Endothelial cell of hepatic sinusoid (primary cell): ENCODE measurements around the gene INTS7.
"Not testable (repeated sequence)": the region's sequence is repeated elsewhere in the genome, so short reads cannot be mapped to it uniquely, and the experiment has no call there.

Experiments used
- in situ Hi-C: cut with HindIII; loops from 2 replicates; pipeline ENCODE4 v1.10.0; 2017; ENCODE audit warnings: low sequenced_read_pairs

INTS7 gene

GRCh38 chr1:211978596-211978995 is 56.8 kb downstream of the INTS7 start:
- in situ Hi-C loops = no loop called here

- in situ Hi-C loops = no loop called here
These were observed 60.0 kb downstream of the INTS7 start for GRCh38 chr1:211975152-211975941.

GRCh38 chr1:211973541-211973940 is 61.8 kb downstream of the INTS7 start:
- in situ Hi-C loops = no loop called here

GRCh38 chr1:211968200-211968834 is 67.0 kb downstream of the INTS7 start:
- in situ Hi-C loops = no loop called here

GRCh38 chr1:211967704-211968103 is 67.7 kb downstream of the INTS7 start:
- in situ Hi-C loops = no loop called here

GRCh38 chr1:211965108-211965805 is 70.1 kb downstream of the INTS7 start:
- in situ Hi-C loops = no loop called here

GRCh38 chr1:211959680-211960079 is 75.7 kb downstream of the INTS7 start:
- in situ Hi-C loops = no loop called here

GRCh38 chr1:211959221-211959620 is 76.1 kb downstream of the INTS7 start:
- in situ Hi-C loops = no loop called here

GRCh38 chr1:211954028-211954427 is 81.3 kb downstream of the INTS7 start:
- in situ Hi-C loops = not testable (repeated sequence)

- in situ Hi-C loops = not testable (repeated sequence)
These were observed 81.8 kb downstream of the INTS7 start for GRCh38 chr1:211953543-211953942.

- in situ Hi-C loops = no loop called here
These were observed 83.1 kb downstream of the INTS7 start for GRCh38 chr1:211952299-211952698.

- in situ Hi-C loops = no loop called here
These were observed 83.5 kb downstream of the INTS7 start for GRCh38 chr1:211951856-211952255.

GRCh38 chr1:211948377-211948776 is 87.0 kb downstream of the INTS7 start:
- in situ Hi-C loops = no loop called here

- in situ Hi-C loops = no loop called here
These were observed 87.7 kb downstream of the INTS7 start for GRCh38 chr1:211947396-211948295.

GRCh38 chr1:211944733-211945500 is 90.4 kb downstream of the INTS7 start:
- in situ Hi-C loops = no loop called here

- in situ Hi-C loops = no loop called here
These were observed 92.8 kb downstream of the INTS7 start for GRCh38 chr1:211942583-211942982.

GRCh38 chr1:211939876-211940468 is 95.4 kb downstream of the INTS7 start:
- in situ Hi-C loops = no loop called here

GRCh38 chr1:211938561-211938997 is 96.8 kb downstream of the INTS7 start:
- in situ Hi-C loops = no loop called here

- in situ Hi-C loops = not testable (repeated sequence)
These were observed 97.9 kb downstream of the INTS7 start for GRCh38 chr1:211937422-211937821.
